Ishikawa (cell line): ENCODE data around the gene AGPS.

ENCODE experiments used
- CEBPB ChIP-seq: IDR thresholded peaks from 2 replicates; pipeline ENCODE4 v1.6.1; 2012
- CREB1 ChIP-seq: IDR thresholded peaks from 2 replicates; pipeline ENCODE4 v1.6.1; 2012; ENCODE audit warnings: low read depth
- EGR1 ChIP-seq: IDR thresholded peaks from 2 replicates; pipeline ENCODE4 v1.6.1; 2012
- EP300 ChIP-seq: IDR thresholded peaks from 2 replicates; pipeline ENCODE4 v1.6.1; 2012; ENCODE audit warnings: borderline replicate concordance
- FOXM1 ChIP-seq: IDR thresholded peaks from 2 replicates; pipeline ENCODE4 v1.6.1; 2012; ENCODE audit warnings: low read depth, borderline replicate concordance
- NFIC ChIP-seq: IDR thresholded peaks from 2 replicates; pipeline ENCODE4 v1.6.1; 2012
- RAD21 ChIP-seq: IDR thresholded peaks from 2 replicates; pipeline ENCODE4 v1.6.1; 2012; ENCODE audit warnings: low read depth
- TAF1 ChIP-seq: IDR thresholded peaks from 2 replicates; pipeline ENCODE4 v1.6.1; 2012; ENCODE audit warnings: low read depth, mild to moderate bottlenecking
- TCF12 ChIP-seq: IDR thresholded peaks from 2 replicates; pipeline ENCODE4 v1.6.1; 2012; ENCODE audit warnings: low read depth
- TEAD4 ChIP-seq: IDR thresholded peaks from 2 replicates; pipeline ENCODE4 v1.6.1; 2012
- YY1 ChIP-seq: IDR thresholded peaks from 2 replicates; pipeline ENCODE4 v1.6.1; 2012; ENCODE audit warnings: low read depth
- ZBTB7A ChIP-seq: IDR thresholded peaks from 2 replicates; pipeline ENCODE4 v1.6.1; 2012; ENCODE audit warnings: low read depth
- TF ChIP-seq, protein P1 (sequence below): IDR thresholded peaks from 2 replicates; pipeline ENCODE4 v1.6.1; 2012
- TF ChIP-seq, protein P2 (sequence below): IDR thresholded peaks from 2 replicates; pipeline ENCODE4 v1.6.1; 2012; ENCODE audit warnings: low read depth, mild to moderate bottlenecking
- TF ChIP-seq, protein P3 (sequence below): IDR thresholded peaks from 2 replicates; pipeline ENCODE4 v1.6.1; 2012

The AGPS gene

DNA sequence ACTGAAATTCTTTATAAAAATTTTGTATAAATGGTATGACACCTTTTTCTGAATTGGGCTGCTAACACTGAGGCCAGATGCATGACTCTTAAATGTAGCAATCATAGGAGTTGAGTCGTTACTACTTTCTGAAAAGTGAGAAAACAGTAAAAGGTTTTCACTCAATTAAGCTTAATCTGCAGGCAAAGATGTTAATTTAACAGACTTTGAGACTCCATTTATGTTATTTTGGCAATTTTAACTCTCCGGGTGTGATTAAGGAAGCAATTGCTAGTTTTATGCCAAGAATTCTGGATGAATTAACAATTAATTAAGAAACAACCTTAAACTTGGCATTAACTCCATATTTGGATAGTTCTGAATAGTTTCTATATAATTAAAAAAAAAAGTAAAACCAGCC, 104.3 kb downstream of the AGPS start:
- TF ChIP-seq, protein P1, sequence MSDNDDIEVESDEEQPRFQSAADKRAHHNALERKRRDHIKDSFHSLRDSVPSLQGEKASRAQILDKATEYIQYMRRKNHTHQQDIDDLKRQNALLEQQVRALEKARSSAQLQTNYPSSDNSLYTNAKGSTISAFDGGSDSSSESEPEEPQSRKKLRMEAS = no peak
- no peak for TF ChIP-seq TEAD4
- no peak for TF ChIP-seq CEBPB
- no peak for TF ChIP-seq RAD21
- TF ChIP-seq, protein P2, sequence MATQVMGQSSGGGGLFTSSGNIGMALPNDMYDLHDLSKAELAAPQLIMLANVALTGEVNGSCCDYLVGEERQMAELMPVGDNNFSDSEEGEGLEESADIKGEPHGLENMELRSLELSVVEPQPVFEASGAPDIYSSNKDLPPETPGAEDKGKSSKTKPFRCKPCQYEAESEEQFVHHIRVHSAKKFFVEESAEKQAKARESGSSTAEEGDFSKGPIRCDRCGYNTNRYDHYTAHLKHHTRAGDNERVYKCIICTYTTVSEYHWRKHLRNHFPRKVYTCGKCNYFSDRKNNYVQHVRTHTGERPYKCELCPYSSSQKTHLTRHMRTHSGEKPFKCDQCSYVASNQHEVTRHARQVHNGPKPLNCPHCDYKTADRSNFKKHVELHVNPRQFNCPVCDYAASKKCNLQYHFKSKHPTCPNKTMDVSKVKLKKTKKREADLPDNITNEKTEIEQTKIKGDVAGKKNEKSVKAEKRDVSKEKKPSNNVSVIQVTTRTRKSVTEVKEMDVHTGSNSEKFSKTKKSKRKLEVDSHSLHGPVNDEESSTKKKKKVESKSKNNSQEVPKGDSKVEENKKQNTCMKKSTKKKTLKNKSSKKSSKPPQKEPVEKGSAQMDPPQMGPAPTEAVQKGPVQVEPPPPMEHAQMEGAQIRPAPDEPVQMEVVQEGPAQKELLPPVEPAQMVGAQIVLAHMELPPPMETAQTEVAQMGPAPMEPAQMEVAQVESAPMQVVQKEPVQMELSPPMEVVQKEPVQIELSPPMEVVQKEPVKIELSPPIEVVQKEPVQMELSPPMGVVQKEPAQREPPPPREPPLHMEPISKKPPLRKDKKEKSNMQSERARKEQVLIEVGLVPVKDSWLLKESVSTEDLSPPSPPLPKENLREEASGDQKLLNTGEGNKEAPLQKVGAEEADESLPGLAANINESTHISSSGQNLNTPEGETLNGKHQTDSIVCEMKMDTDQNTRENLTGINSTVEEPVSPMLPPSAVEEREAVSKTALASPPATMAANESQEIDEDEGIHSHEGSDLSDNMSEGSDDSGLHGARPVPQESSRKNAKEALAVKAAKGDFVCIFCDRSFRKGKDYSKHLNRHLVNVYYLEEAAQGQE = no peak
- TF ChIP-seq, protein P3, sequence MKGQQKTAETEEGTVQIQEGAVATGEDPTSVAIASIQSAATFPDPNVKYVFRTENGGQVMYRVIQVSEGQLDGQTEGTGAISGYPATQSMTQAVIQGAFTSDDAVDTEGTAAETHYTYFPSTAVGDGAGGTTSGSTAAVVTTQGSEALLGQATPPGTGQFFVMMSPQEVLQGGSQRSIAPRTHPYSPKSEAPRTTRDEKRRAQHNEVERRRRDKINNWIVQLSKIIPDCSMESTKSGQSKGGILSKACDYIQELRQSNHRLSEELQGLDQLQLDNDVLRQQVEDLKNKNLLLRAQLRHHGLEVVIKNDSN = no peak
- no peak for TF ChIP-seq YY1
- no peak for TF ChIP-seq TAF1
- TF ChIP-seq EGR1 = no peak
- no peak for TF ChIP-seq CREB1
- TF ChIP-seq ZBTB7A = no peak
- no peak for TF ChIP-seq NFIC
- TF ChIP-seq EP300 = no peak
- no peak for TF ChIP-seq TCF12
- no peak for TF ChIP-seq FOXM1

DNA sequence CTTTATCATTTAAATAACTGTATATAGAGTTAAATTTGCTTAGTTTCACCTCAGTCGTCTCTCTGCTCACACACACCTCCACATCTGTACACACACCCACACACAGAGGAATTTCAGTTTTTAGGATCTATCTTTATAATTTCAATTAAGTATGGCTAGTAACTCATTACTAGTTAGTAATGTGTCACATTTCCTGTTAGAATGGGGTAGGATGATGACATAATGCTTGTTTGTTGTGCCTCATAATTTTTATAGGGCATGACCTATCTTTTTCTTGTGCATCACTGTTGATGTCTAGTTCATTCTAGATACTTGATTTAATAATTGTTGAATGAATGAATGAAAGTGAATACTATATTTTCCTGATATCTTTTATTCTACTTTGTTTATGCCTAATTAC, 108.6 kb downstream of the AGPS start:
- TF ChIP-seq CREB1 = no peak
- no peak for TF ChIP-seq YY1
- no peak for TF ChIP-seq ZBTB7A
- TF ChIP-seq, protein P2 = no peak
- TF ChIP-seq, protein P3 = no peak
- TF ChIP-seq TAF1 = no peak
- no peak for TF ChIP-seq TCF12
- TF ChIP-seq RAD21 = no peak
- no peak for TF ChIP-seq TEAD4
- no peak for TF ChIP-seq CEBPB
- no peak for TF ChIP-seq FOXM1
- no peak for TF ChIP-seq EP300
- no peak for TF ChIP-seq NFIC
- no peak for TF ChIP-seq EGR1
- TF ChIP-seq, protein P1 = no peak

DNA sequence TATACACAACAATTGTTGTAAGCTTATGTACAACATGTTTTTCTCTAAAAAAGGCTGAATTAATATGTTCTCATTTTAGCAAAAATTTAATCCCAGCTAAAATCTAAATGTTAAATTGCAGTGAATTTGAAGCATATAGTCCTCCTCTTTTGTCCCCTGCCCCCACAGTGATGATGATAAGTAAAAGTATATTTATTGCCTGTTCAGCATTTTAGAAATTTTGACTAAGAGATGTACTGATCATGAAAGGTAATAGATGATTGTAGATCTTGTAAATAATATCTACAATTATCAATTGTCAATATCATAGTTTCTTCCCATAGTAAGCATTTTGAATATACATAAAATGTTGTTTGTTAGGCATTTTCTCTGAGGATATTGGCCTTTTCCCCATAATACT, 113.9 kb downstream of the AGPS start:
- no peak for TF ChIP-seq YY1
- TF ChIP-seq FOXM1 = no peak
- TF ChIP-seq, protein P1 = no peak

DNA sequence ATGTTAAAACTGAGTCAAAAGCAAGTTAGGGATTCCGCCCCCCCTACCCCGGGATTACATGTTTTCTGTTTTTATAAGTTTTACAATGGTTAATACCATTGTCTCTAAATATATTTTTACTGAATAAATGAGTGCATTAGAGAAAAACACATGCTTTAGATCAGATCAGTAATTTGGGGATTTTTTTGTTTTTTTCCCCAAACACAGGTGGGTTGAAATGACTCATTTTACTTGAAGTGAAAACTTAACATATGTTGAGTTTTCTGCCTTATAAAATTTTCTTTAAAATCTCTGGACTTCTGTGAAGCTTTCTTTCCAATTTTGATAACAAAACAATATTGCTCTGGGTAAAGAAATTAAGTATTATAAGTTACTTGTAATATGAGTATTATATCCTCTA, 114.4 kb downstream of the AGPS start:
- no peak for TF ChIP-seq EP300
- no peak for TF ChIP-seq YY1
- TF ChIP-seq EGR1 = no peak
- no peak for TF ChIP-seq RAD21
- TF ChIP-seq NFIC = no peak
- no peak for TF ChIP-seq TEAD4
- TF ChIP-seq, protein P1 = no peak

DNA sequence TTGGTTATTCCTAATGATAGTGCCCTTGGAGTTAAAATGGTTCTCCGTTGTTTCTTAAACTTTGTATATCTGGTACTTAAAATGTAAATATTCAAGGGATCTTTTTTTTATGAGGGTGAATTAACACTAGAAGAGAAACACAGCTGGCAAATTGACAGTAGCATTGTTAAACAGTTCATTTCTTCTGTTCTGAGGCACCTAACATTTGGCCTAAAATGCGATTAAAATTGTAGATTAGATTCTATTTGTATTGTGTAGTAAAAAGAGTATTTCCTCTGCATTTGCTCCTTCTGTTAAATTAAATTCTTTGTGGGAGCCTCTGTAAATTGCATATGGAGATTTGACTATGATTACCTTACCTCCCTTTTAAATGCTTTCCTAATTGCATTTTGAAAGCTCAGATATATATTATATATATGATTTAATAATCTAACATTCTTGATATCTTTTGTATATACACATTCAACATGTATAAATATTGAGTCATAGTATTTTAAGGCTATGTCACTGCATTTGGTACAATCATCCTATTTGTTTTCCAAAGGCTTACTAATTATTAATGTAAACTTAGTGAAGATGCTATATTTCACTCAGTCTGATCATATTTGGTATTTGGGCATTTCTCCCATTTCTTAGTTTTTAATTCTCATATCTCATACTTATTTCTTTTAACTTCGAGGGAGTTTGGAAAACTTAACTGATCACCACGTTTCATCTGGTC, 124.4 kb downstream of the AGPS start:
- no peak for TF ChIP-seq YY1
- no peak for TF ChIP-seq RAD21
- TF ChIP-seq, protein P2 = no peak
- no peak for TF ChIP-seq ZBTB7A
- TF ChIP-seq TAF1 = no peak
- TF ChIP-seq, protein P1 = no peak
- no peak for TF ChIP-seq EGR1
- TF ChIP-seq TCF12 = no peak
- no peak for TF ChIP-seq EP300
- no peak for TF ChIP-seq TEAD4
- TF ChIP-seq CREB1 = no peak
- TF ChIP-seq CEBPB = no peak
- no peak for TF ChIP-seq FOXM1
- TF ChIP-seq, protein P3 = no peak
